Measurements from ENCODE around the gene INPP5A. TPM values are rescaled to one million over a fixed set of nuclear protein-coding genes. Genes with fewer than 3 reads are reported as not detected.
"Not testable (repeated sequence)": the region's sequence is repeated elsewhere in the genome, so short reads cannot be mapped to it uniquely, and the experiment has no call there.

INPP5A gene
- total and polyA plus RNA-seq, 5 donors from 2014 or later: 0.66 to 21.3 (median 1.0) TPM

DNA sequence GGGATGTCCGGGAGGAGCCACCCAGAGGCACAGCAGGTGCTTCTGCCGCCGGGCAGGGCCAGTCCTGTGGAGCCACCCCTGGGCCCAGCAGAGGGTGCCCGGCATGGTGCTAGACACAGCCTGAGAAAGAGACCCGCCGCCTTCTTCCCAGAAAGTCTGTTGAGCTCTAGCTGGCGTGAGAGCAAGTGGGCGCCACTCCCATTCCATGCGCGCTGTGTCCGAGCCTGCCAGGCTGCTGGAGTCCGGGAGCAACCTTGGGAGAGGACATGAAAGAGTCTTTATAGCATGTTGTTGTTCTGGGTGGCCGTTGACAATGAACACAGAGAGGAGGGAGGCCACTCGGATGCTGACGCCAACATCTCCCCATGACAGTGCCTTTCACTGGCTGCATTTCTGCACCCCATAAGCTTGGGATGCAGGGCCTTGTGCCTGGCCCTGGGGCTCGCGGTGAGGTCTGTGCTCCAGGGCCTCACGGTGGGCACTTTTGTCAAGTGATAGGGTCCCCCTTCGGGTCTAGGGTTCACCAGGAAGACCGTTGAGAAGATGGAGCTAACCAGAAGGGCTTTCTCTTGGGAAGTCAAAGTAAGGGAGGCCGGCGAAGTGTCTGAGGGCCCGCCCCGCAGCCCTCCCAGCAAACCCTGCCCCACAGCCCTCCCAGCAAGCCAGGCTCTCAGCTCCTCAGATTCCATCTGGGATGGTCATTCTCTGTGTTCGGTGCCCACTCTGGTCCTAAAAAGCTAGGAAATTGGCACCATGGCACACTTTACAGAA lies 201.1 kb downstream of the INPP5A start:
- no peaks in the 10 kb centered on the region for H3K36me3 ChIP-seq (ENCODE audit: control insufficient read depth, insufficient read depth, low read length)
- no peak for ATAC-seq (ENCODE audit: low read depth in 2 of 2)
- Mint-ChIP-seq H3K36me3 (no peaks in the 10 kb centered on the region), H3K4me1 (no peaks in the 10 kb centered on the region), H3K27ac (no peak overlapping the region), H3K4me3 (no peak overlapping the region), H3K27me3 (no peaks in the 10 kb centered on the region), H3K9me3 (no peaks in the 10 kb centered on the region)
- no peak overlapping the region for H3K27ac ChIP-seq (ENCODE audit: insufficient read depth, low read length, poor library complexity, severe bottlenecking)
- H3K9me3 ChIP-seq (ENCODE audit: control insufficient read depth in 2 of 2, low read length in 2 of 2): no peaks in the 10 kb centered on the region
- no peak for DNase-seq
- H3K4me1 ChIP-seq (ENCODE audit: control insufficient read depth, insufficient read depth, low read length, poor library complexity, severe bottlenecking): no peaks in the 10 kb centered on the region
- no peaks in the 10 kb centered on the region for H3K27me3 ChIP-seq (ENCODE audit: control insufficient read depth, insufficient read depth, low read length)
- no peak overlapping the region for H3K4me3 ChIP-seq (ENCODE audit: low read depth, low read length)

DNA sequence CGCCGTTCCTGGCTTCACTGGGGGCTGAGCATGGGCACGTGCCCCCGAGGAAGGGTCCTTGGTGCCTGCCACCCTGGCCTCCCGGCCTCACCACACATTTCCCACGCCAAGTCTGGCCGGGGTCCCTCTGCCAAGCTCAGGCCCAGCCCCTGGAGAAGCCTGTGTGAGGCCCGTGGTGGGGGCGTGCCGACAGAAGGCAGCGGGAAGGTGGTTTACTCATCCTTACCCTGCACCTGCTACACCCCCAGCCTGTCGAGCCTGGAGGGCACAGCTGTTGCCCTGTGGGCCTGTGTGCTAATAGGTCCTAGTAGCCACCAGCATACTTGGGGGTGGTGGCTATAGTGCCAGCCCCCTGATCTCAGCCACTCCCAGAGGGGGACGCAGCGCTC lies 201.6 kb downstream of the INPP5A start:
- Mint-ChIP-seq H3K9me3 (no peaks in the 10 kb centered on the region), H3K27ac (no peak overlapping the region)
- DNase-seq: no peak

DNA sequence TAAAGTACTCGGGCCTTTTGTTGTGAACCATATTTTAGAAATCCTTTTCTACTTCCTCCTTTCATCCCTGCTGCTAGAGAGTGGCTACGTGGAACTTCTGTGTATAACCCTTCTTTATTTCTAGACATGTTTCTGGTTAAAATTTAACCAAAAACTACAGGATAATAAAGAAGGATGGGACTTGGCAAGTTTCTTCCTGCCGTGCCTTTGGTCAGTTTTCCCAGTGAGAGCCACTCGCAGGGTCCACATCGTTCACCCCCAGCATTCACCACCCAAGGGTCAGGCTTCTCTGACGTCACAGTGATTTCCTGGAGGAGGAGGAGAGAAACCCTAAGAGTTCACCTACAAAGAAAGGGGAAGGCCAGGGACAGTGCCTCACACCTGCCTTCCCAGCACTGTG lies 203.0 kb downstream of the INPP5A start:
- Mint-ChIP-seq H3K27me3 (no peaks in the 10 kb centered on the region), H3K9me3 (no peaks in the 10 kb centered on the region), H3K27ac (no peak overlapping the region), H3K4me3 (no peak overlapping the region), H3K4me1 (peaks cover 0 to 2% (median 0%) of the 10 kb centered on the region in 4 donors), H3K36me3 (no peaks in the 10 kb centered on the region)
- no peak for DNase-seq
- Histone ChIP-seq H3K9me3 (ENCODE audit: control insufficient read depth in 2 of 2, low read length in 2 of 2) (no peaks in the 10 kb centered on the region), H3K27me3 (ENCODE audit: control insufficient read depth, insufficient read depth, low read length) (no peaks in the 10 kb centered on the region), H3K36me3 (ENCODE audit: control insufficient read depth, insufficient read depth, low read length) (no peaks in the 10 kb centered on the region), H3K4me3 (ENCODE audit: low read depth, low read length) (no peak overlapping the region), H3K4me1 (ENCODE audit: control insufficient read depth, insufficient read depth, low read length, poor library complexity, severe bottlenecking) (no peaks in the 10 kb centered on the region), H3K27ac (ENCODE audit: insufficient read depth, low read length, poor library complexity, severe bottlenecking) (no peak overlapping the region)
- ATAC-seq (ENCODE audit: low read depth in 2 of 2): no peak

More for the DNA sequence above, 201.6 kb downstream of the INPP5A start:
- no peaks in the 10 kb centered on the region for H3K36me3 Mint-ChIP-seq
- Histone ChIP-seq H3K4me1 (ENCODE audit: control insufficient read depth, insufficient read depth, low read length, poor library complexity, severe bottlenecking) (no peaks in the 10 kb centered on the region), H3K4me3 (ENCODE audit: low read depth, low read length) (no peak overlapping the region), H3K27ac (ENCODE audit: insufficient read depth, low read length, poor library complexity, severe bottlenecking) (no peak overlapping the region), H3K36me3 (ENCODE audit: control insufficient read depth, insufficient read depth, low read length) (no peaks in the 10 kb centered on the region), H3K27me3 (ENCODE audit: control insufficient read depth, insufficient read depth, low read length) (no peaks in the 10 kb centered on the region), H3K9me3 (ENCODE audit: control insufficient read depth in 2 of 2, low read length in 2 of 2) (no peaks in the 10 kb centered on the region)
- H3K27me3 Mint-ChIP-seq: no peaks in the 10 kb centered on the region
- no peak for ATAC-seq (ENCODE audit: low read depth in 2 of 2)
- no peaks in the 10 kb centered on the region for H3K4me1 Mint-ChIP-seq
- H3K4me3 Mint-ChIP-seq: no peak overlapping the region

DNA sequence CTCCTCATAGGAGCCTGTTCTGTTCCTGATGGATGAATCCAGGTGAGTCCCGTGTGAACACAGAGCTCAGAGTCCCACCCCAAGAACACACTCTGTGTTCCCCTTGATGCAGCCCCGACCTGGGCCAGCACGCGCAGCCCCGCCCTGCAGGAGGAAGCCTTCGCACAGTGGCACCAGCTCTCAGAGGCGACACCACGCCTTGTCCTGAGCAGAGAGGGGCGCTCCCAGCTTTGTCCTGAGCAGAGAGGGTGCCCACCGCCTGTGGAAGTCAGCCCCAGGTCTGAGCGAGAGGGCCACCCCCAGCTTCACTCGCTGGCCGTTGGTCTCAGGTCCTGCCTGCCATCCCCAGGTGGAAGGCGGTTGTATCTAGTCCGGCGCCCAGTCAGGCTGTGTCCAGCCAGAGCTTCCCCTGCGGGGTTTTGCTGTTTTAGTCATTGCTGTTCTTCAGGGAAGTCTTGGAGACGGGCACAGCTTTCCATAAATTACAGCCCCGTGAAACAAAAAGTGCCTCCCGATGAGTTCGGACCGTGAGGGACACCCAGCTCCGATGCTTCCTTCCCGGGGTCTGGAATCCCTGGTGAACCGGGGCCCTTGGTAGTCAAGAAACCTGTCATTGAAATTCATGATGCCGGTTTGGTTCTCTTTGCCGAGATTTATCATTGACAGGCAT lies 204.7 kb downstream of the INPP5A start:
- H3K9me3 Mint-ChIP-seq: no peaks in the 10 kb centered on the region
- no peaks in the 10 kb centered on the region for H3K27me3 Mint-ChIP-seq
- H3K4me1 Mint-ChIP-seq: peaks cover 0 to 2% (median 0%) of the 10 kb centered on the region in 4 donors
- H3K4me3 Mint-ChIP-seq: no peak overlapping the region
- ATAC-seq (ENCODE audit: low read depth in 2 of 2): no peak
- no peaks in the 10 kb centered on the region for H3K36me3 Mint-ChIP-seq
- Histone ChIP-seq H3K27ac (ENCODE audit: insufficient read depth, low read length, poor library complexity, severe bottlenecking) (no peak overlapping the region), H3K27me3 (ENCODE audit: control insufficient read depth, insufficient read depth, low read length) (no peaks in the 10 kb centered on the region), H3K4me1 (ENCODE audit: control insufficient read depth, insufficient read depth, low read length, poor library complexity, severe bottlenecking) (no peaks in the 10 kb centered on the region), H3K9me3 (ENCODE audit: control insufficient read depth in 2 of 2, low read length in 2 of 2) (no peaks in the 10 kb centered on the region), H3K36me3 (ENCODE audit: control insufficient read depth, insufficient read depth, low read length) (no peaks in the 10 kb centered on the region), H3K4me3 (ENCODE audit: low read depth, low read length) (no peak overlapping the region)
- DNase-seq: no peak
- no peak overlapping the region for H3K27ac Mint-ChIP-seq

DNA sequence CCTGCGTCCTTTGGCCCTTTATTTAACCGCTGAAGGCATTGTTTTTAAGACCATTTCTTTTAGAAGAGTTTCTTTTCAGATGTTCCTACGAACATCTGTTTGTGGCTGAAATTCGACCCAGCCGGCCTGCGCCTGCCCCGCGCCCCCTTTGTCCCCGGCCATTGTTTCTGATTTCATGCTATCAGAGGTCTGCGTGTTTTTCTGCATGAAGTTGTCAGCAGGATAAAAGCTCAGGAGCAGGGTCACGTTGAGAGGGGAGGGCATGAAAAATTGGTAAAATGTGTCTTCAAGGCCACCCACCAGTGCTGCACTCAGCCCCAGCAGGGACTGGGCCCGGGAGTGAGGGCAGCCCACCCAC lies 205.2 kb downstream of the INPP5A start:
- H3K4me1 ChIP-seq (ENCODE audit: control insufficient read depth, insufficient read depth, low read length, poor library complexity, severe bottlenecking): no peaks in the 10 kb centered on the region
- no peaks in the 10 kb centered on the region for H3K9me3 ChIP-seq (ENCODE audit: control insufficient read depth in 2 of 2, low read length in 2 of 2)
- no peaks in the 10 kb centered on the region for H3K9me3 Mint-ChIP-seq
- H3K27ac Mint-ChIP-seq: no peak overlapping the region
- H3K27me3 Mint-ChIP-seq: no peaks in the 10 kb centered on the region
- no peaks in the 10 kb centered on the region for H3K27me3 ChIP-seq (ENCODE audit: control insufficient read depth, insufficient read depth, low read length)
- no peak overlapping the region for H3K4me3 ChIP-seq (ENCODE audit: low read depth, low read length)
- DNase-seq (no peak), ATAC-seq (ENCODE audit: low read depth in 2 of 2) (no peak)
- no peaks in the 10 kb centered on the region for H3K36me3 Mint-ChIP-seq
- H3K4me3 Mint-ChIP-seq: no peak overlapping the region
- H3K36me3 ChIP-seq (ENCODE audit: control insufficient read depth, insufficient read depth, low read length): no peaks in the 10 kb centered on the region
- H3K27ac ChIP-seq (ENCODE audit: insufficient read depth, low read length, poor library complexity, severe bottlenecking): no peak overlapping the region
- H3K4me1 Mint-ChIP-seq: peaks cover 0 to 2% (median 0%) of the 10 kb centered on the region in 4 donors

DNA sequence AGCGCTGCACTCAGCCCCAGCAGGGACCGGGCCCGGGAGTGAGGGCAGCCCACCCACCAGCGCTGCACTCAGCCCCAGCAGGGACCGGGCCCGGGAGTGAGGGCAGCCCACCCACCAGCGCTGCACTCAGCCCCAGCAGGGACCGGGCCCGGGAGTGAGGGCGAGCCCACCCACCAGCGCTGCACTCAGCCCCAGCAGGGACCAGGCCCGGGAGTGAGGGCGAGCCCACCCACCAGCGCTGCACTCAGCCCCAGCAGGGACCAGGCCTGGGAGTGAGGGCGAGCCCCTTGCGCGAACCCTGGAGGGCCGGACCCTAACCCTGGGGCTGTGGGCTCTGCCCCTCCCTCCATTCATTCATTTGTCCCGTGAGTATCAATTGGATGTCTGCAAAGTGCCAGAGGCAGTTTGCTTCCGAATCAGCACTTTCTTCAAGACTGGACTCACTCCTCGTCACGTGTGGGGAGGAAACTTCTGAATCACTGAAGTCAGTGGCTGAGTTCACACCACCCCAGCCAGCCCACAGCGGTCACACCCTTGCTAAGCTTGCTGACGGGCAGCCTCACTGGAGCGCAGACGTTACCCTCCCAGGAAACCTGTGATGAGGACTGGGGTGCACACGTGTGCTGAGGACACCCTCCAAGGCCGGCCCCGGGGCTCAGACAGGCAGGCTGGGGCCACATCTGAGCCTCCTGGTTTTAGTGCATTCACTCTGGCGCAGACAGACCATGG lies 205.8 kb downstream of the INPP5A start:
- H3K9me3 Mint-ChIP-seq; H3K4me1 ChIP-seq (ENCODE audit: control insufficient read depth, insufficient read depth, low read length, poor library complexity, severe bottlenecking); H3K36me3 Mint-ChIP-seq; H3K27me3 ChIP-seq (ENCODE audit: control insufficient read depth, insufficient read depth, low read length); H3K4me3 ChIP-seq (ENCODE audit: low read depth, low read length); H3K4me3 Mint-ChIP-seq; H3K4me1 Mint-ChIP-seq; H3K27ac Mint-ChIP-seq; H3K27ac ChIP-seq (ENCODE audit: insufficient read depth, low read length, poor library complexity, severe bottlenecking); ATAC-seq (ENCODE audit: low read depth in 2 of 2); H3K9me3 ChIP-seq (ENCODE audit: control insufficient read depth in 2 of 2, low read length in 2 of 2); H3K36me3 ChIP-seq (ENCODE audit: control insufficient read depth, insufficient read depth, low read length); H3K27me3 Mint-ChIP-seq; DNase-seq: not testable (repeated sequence)

DNA sequence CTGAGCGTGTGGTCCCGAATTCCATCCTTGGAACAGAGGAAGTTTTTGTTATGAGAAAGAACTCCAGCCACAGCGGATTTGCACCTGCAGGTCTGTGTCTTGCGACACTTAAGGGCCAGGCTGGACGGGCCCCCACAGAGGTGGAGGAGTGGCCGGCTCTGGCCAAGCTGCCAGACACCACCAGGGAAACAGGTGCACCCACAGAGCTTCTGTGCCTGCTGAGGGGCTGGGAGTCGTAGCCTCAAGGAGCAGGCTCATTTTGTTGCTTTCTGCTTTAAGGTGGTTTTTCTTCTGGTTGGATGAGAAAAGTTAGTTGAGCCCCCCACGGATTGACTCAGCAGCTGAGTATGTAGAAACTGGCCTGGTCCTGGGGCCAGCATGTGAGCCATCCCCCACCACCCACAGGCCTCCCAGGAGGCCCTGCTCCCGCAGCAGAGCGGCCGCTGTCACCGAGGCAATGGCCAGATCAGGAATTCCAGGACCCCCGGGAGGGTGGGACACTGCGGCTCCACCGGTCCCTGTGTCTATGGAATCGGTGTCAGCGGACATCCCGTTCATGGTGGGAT lies 206.4 kb downstream of the INPP5A start:
- DNase-seq (no peak), ATAC-seq (ENCODE audit: low read depth in 2 of 2) (no peak)
- Histone ChIP-seq H3K27me3 (ENCODE audit: control insufficient read depth, insufficient read depth, low read length) (no peaks in the 10 kb centered on the region), H3K9me3 (ENCODE audit: control insufficient read depth in 2 of 2, low read length in 2 of 2) (no peaks in the 10 kb centered on the region), H3K27ac (ENCODE audit: insufficient read depth, low read length, poor library complexity, severe bottlenecking) (no peak overlapping the region), H3K36me3 (ENCODE audit: control insufficient read depth, insufficient read depth, low read length) (peaks cover under 1% of the 10 kb centered on the region), H3K4me1 (ENCODE audit: control insufficient read depth, insufficient read depth, low read length, poor library complexity, severe bottlenecking) (no peaks in the 10 kb centered on the region), H3K4me3 (ENCODE audit: low read depth, low read length) (no peak overlapping the region)
- H3K27me3 Mint-ChIP-seq: no peaks in the 10 kb centered on the region
- no peaks in the 10 kb centered on the region for H3K36me3 Mint-ChIP-seq
- H3K27ac Mint-ChIP-seq: no peak overlapping the region
- no peaks in the 10 kb centered on the region for H3K9me3 Mint-ChIP-seq
- H3K4me1 Mint-ChIP-seq: peaks cover 0 to 2% (median 0%) of the 10 kb centered on the region in 4 donors
- H3K4me3 Mint-ChIP-seq: no peak overlapping the region

All from CD4-positive, CD25-positive, alpha-beta regulatory T cell (primary cell).